K562 (cell line): ENCODE results near the gene ZC3H11A.

Experiments used
- ARID3A ChIP-seq: IDR thresholded peaks from 2 replicates; pipeline ENCODE4 v1.6.1; 2012; ENCODE audit warnings: low read depth, low read length, improper control_type of control experiment, borderline replicate concordance
- CTCF ChIP-seq, 3 experiments: IDR thresholded peaks in 2 of 3; conservative IDR thresholded peaks in 1 of 3; 2 replicates each; pipeline ENCODE4 v1.5.1; 2011 to 2012; ENCODE audit warnings: low read length in 3 of 3, mild to moderate bottlenecking in 3 of 3, control low read depth in 2 of 3, improper control_type of control experiment in 1 of 3, inconsistent platforms in 1 of 3, low read depth in 1 of 3, mixed read lengths in 1 of 3, moderate library complexity in 1 of 3; ENCODE audit not compliant: insufficient read depth in 2 of 3
- EZH2 ChIP-seq: IDR thresholded peaks from 2 replicates; pipeline ENCODE4 v1.6.1; 2012; ENCODE audit warnings: low read depth, mild to moderate bottlenecking, inconsistent platforms, low read length, borderline replicate concordance
- IFI16 ChIP-seq: fragments of 250-450 bp; sonication (Bioruptor Pico); IDR thresholded peaks from 2 replicates; pipeline ENCODE4 v2.1.2; 2022; ENCODE audit warnings: mild to moderate bottlenecking, inconsistent platforms
- MAX ChIP-seq: sonication (generic); formaldehyde crosslinking; IDR thresholded peaks from 2 replicates; pipeline ENCODE4 v1.9.0; 2022; ENCODE audit warnings: mild to moderate bottlenecking, missing genetic modification reagents
- MLLT1 ChIP-seq, 2 experiments: fragments of 450-650 bp; IDR thresholded peaks; 2 replicates each; pipeline ENCODE4 v1.6.1; 2016
- NFE2L1 ChIP-seq: fragments of 450-650 bp; IDR thresholded peaks from 2 replicates; pipeline ENCODE4 v1.6.1; 2016; ENCODE audit warnings: missing genetic modification characterization, low read depth, mild to moderate bottlenecking, missing compliant biosample characterization, moderate library complexity, borderline replicate concordance
- NR3C1 ChIP-seq: sonication (generic); formaldehyde crosslinking; IDR thresholded peaks from 2 replicates; pipeline ENCODE4 v1.8.1; 2022; ENCODE audit warnings: missing genetic modification reagents
- POLR2A ChIP-seq: fragments of 450-650 bp; conservative IDR thresholded peaks from 2 replicates; pipeline ENCODE4 v1.6.1; 2016
- TEAD4 ChIP-seq, 2 experiments: sonication (generic) in 1 of 2; formaldehyde crosslinking in 1 of 2; IDR thresholded peaks; 2 replicates each; pipeline versions ENCODE4 v1.6.1 to v1.8.0; 2012 to 2022; ENCODE audit warnings: borderline replicate concordance in 1 of 2, inconsistent platforms in 1 of 2, low read length in 1 of 2, mild to moderate bottlenecking in 1 of 2, missing genetic modification reagents in 1 of 2
- XRCC5 ChIP-seq: fragments of 200-400 bp; formaldehyde crosslinking; IDR thresholded peaks from 2 replicates; pipeline ENCODE4 v1.6.1; 2017; ENCODE audit warnings: low read depth, mild to moderate bottlenecking, low read length
- ZBTB49 ChIP-seq: sonication (generic); formaldehyde crosslinking; IDR thresholded peaks from 2 replicates; pipeline ENCODE4 v1.8.0; 2022; ENCODE audit warnings: missing genetic modification reagents, mild to moderate bottlenecking, borderline replicate concordance
- ZZZ3 ChIP-seq: fragments of 450-650 bp; IDR thresholded peaks from 2 replicates; pipeline ENCODE4 v1.6.1; 2016; ENCODE audit warnings: antibody characterized with exemption, mild to moderate bottlenecking, moderate library complexity

- TF ChIP-seq ARID3A (no peak), POLR2A (no peak), MAX (CRISPR knock-in tag) (no peak), NFE2L1 (tag) (no peak), ZZZ3 (no peak), IFI16 (CRISPR knock-in tag) (no peak), TEAD4 (IDR thresholded peaks at IDR 0.05; ENCODE audit: low read length) (no peak), TEAD4 (CRISPR knock-in tag; IDR thresholded peaks at IDR 0.05; ENCODE audit: borderline replicate concordance) (no peak), ZBTB49 (no peak), CTCF (IDR thresholded peaks at IDR 0.05 in 2 of 3, conservative IDR thresholded peaks at IDR 0.05 in 1 of 3; ENCODE audit: insufficient read depth in 2 of 3, low read depth in 1 of 3, low read length in 3 of 3) (no peak), EZH2 (no peak), XRCC5 (no peak), MLLT1 (IDR thresholded peaks at IDR 0.05) (no peak), NR3C1 (CRISPR knock-in tag) (no peak)
These were observed 17.8 kb upstream of the ZC3H11A start for GRCh38 chr1:203777596-203777995.
